SK-N-SH (cell line): ENCODE measurements around the gene NUMBL.

Source experiments
- CTCF ChIP-seq: fragments of 200-600 bp; sonication (generic); IDR thresholded peaks from 2 replicates; pipeline ENCODE4 v1.6.1; 2017; ENCODE audit warnings: antibody characterized with exemption, mild to moderate bottlenecking, moderate library complexity
- EZH2phosphoT487 ChIP-seq: fragments of 200-600 bp; sonication (generic); IDR thresholded peaks from 2 replicates; pipeline ENCODE4 v1.6.1; 2017; ENCODE audit warnings: low read depth, mixed run types, mild to moderate bottlenecking, antibody characterized with exemption, moderate library complexity, borderline replicate concordance
- FOXM1 ChIP-seq: IDR thresholded peaks from 2 replicates; pipeline ENCODE4 v1.4.0; 2012; ENCODE audit warnings: low read depth, mild to moderate bottlenecking
- RCOR1 ChIP-seq: fragments of 150-350 bp; IDR thresholded peaks from 2 replicates; pipeline ENCODE4 v1.6.1; 2017; ENCODE audit warnings: antibody characterized with exemption, low read length
- REST ChIP-seq: IDR thresholded peaks from 2 replicates; pipeline ENCODE4 v1.6.1; 2012; ENCODE audit warnings: mild to moderate bottlenecking, low read depth, low read length, moderate library complexity
- RXRA ChIP-seq: IDR thresholded peaks from 2 replicates; pipeline ENCODE4 v1.4.0; 2012; ENCODE audit warnings: low read depth, mild to moderate bottlenecking, borderline replicate concordance
- TAF1 ChIP-seq: IDR thresholded peaks from 2 replicates; pipeline ENCODE4 v1.6.1; 2012; ENCODE audit warnings: low read depth, mild to moderate bottlenecking, low read length, moderate library complexity, borderline replicate concordance
- YY1 ChIP-seq: IDR thresholded peaks from 2 replicates; pipeline ENCODE4 v1.4.0; 2012; ENCODE audit warnings: low read depth, mild to moderate bottlenecking
- ZBTB33 ChIP-seq: IDR thresholded peaks from 2 replicates; pipeline ENCODE4 v1.4.0; 2012; ENCODE audit warnings: low read depth, borderline replicate concordance

- no peak for TF ChIP-seq REST
- no peak for TF ChIP-seq CTCF
- no peak for TF ChIP-seq RXRA
- no peak for TF ChIP-seq EZH2phosphoT487
- TF ChIP-seq FOXM1, result no peak
- no peak for TF ChIP-seq RCOR1
- no peak for TF ChIP-seq ZBTB33
- no peak for TF ChIP-seq TAF1
- no peak for TF ChIP-seq YY1
Measured at GRCh38 chr19:40688309-40688708, 2.1 kb downstream of the NUMBL start.
